Measurements from ENCODE around the gene KCNIP1. TPM values are rescaled to one million over a fixed set of nuclear protein-coding genes. Genes with fewer than 3 reads are reported as not detected.

Gene KCNIP1
- total and polyA plus RNA-seq, 2 of the 8 experiments (the other 6 are each of a cell fraction or from before 2014, with no cell fraction given) = 0.52 to 0.83 TPM

DNA sequence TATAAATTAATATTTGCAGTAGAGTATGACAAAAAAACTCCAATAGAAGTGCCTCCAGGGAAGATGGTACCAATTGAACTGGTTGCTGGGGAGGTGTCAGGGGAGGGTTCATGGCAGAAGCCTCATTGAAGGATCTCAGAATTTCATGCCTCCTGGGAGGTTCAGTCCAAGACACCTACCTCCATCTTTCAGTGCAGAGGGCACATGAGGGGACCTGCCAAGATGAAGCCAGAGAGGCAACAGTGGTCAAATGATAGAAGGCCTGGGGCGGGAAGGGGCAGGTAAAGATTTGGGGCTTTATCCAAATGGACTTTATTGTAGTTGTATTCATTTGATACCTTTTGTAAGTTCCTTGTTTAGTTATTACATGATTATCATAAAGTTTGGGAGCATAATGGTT, 25.9 kb upstream of the KCNIP1 start (continued):
- no peak for TF ChIP-seq CTBP2 (IDR thresholded peaks at IDR 0.05; ENCODE audit: borderline replicate concordance, insufficient read depth, insufficient read length, low read length)

All from H1 (cell line).